ENCODE data around the gene RFWD3. TPM values are rescaled to one million over a fixed set of nuclear protein-coding genes. Genes with fewer than 3 reads are reported as not detected.
"Not testable (repeated sequence)": the region's sequence is repeated elsewhere in the genome, so short reads cannot be mapped to it uniquely, and the experiment has no call there.

The RFWD3 gene
- polyA plus RNA-seq, 5 donors: 19.2 to 27.4 (median 24.5) TPM

DNA sequence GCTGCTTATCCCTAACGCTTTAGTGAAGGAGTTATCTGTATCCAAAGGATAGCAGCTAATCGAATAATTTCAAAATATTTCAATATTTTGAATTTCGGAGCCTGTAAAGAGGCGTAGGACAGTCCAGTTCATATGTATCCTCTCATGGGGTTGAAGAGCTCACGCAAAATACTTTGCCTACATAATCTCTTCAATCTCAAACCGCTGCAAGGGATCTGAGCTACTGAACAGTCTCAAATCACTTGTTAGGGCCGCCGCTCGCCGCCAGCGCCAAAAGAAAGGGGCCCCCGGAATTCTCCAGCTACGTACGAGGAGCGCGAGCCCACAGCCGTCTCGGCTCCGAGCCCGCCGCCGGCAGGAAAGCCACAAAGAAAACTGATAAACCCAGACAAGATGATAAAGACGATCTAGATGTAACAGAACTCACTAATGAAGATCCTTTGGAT, 601 bp upstream of the RFWD3 start:
- DNase-seq: peak in 1 of 2 donors; percentile 23

DNA sequence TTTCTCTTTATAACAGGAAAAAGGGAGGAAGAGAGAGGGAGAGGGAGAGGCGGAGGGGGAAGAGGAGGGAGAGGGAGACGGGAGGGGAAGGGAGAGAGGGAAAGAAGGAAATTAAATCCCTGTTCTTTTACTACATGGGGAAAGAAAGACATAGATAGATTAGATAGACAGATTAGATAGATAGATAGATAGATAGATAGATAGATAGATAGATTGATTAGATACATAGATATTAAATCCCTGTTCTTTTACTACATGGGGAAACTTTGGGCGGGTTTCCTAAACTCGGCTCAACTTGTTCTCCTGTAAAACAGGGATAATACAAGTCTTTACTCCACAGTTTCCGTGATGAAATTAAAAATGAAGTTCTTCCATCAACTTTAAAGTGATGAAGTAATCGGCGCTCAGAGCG, 661 bp downstream of the RFWD3 start:
- no peak for DNase-seq

DNA sequence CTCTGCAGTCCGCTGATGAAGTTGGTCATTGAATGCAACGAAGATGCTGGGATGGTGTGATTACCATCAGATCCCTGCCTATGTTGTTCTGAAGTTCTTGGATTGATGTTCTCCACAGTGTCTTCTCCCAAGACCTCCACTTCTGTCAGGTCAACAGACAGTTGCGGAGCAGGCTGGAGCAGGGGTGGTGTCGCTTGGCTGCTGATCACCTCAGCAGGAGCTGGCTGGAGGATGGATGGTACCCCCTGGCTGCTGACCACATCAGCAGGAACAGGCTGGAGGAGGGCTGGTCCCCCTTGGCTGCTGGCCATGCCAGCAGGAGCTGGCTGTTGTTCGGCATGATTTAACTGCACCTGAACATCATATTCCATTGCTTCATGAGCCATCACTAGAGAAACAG, 5.6 kb downstream of the RFWD3 start:
- no peak for DNase-seq

DNA sequence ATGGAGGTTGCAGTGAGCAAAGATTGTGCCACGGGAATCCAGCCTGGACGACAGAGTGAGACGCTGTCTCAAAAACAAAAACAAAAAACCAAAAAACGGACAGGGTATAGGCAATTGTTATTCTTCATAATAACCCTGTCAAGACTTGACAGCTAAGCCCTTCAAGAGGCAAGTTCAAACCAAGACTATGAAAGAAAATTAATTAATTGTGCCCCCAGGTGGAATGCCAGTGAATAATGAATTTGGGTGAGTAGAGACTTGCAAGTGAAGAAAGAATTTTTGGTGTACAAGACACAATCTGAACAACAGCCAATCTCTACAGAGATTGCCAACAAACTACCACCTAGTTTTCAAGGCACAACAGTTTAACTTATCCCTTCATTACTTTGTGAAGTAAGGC, 6.3 kb downstream of the RFWD3 start:
- DNase-seq: no peak

DNA sequence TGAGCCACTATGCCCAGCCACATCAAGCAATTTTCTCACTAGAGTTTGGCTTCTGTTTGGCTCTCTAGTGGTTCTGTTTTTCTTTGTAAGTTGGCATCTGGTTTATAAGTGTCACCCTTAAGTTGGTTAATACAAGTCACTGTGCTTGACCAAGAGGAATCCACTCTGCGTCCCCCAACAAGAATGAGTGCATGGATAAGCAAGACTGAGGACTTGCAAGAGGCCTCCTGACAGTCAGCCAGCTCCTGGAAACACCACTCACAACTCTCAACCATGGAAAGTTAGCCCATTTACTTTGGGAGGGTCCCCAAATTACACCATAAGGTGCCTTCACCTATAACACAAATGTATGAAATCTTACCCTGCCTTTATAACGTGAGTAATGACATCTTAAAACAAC, 7.6 kb downstream of the RFWD3 start:
- DNase-seq: no peak

DNA sequence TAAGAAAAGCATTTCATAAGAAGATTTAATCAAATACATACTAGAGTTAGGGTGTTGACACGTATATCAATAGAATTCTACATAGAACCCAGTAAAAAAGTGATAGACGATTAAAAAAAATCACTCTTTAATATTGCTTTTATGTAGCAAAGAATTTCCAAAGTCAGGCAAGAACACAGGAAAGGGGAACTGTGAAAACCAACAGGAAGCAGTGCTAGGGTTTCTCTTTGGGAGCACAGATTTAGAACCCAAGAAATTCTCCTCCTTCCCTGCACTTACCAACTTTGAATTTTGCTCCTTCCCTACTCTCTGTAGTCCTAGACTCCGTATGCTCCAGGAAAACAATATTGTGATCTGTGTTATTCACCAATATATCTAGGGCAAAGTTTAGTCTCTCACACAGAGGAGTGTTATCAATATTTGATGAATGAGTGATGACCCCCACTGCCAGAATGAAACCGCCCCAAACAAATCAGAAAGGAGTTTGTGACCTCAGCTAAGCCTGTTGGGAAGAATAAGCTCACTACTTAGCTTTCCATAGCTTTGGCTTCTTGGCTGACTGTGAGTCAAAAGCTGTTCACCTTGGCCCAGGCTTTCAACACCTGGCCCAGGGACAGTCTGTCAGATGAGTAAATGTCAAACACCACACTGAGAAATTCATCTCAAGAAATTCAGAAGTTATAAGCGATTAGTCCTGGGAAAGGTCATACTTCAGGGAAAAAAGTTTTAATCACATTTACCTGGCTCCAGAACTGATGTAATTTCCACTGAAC, 8.6 kb downstream of the RFWD3 start:
- DNase-seq: no peak

DNA sequence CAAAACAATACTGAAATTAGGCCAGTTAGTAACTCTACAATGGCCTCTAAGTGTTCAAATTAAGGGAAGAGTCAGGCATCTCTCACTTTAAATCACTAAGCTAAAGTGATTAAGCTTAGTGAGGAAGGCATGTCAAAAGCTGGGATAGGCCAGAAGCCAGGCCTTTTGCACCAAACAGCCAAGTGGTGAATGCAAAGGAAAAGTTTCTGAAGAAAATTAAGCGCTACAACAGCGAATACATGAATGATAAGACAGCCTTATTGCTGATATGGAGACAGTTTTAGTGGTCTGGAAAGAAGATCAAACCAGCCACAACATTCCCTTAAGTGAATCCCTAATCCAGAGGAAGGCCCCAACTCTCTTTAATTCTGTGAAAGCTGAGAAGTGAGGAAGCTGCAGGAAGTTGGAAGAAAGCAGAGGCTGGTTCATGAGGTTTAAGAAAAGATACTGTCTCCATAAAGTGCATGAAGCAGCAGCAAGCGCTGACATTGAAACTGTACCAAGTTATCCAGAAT, 12.1 kb downstream of the RFWD3 start:
- no peak for DNase-seq

DNA sequence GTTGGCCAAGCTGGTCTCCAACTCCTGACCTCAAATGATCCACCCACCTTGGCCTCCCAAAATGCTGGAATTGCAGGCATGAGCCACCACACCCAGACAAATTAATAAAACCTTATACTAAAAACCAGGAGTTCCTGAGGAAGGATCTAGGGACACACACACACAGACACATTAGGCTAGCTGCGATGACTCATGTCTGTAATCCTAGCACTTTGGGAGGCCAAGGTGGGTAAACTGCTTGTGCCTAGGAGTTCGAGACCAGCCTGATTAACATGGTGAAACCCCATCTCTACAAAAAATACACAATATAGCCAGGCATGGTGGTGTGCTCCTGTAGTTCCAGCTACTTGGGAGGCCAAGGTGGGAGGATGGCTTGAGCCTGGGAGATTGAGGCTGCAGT, 13.8 kb downstream of the RFWD3 start:
- DNase-seq: not testable (repeated sequence)

DNA sequence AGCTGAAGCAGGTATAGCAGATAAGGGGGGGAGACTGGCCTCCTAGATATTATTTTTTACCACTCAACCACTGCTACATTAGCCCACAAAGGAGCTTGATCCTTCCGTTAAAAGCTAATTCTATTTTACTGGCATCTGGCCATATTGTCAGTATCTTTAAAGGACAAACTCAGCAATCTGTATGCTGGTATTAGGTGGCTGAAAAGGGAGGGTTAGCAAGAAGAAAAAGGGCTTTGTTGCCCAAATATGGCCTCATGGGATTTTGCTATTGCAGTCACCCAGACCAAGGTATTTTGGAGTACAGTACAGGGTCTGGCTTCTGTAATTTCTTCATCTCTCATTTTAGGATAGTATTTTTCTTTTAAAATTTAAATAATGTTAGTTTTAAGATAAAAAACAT, 14.4 kb downstream of the RFWD3 start:
- no peak for DNase-seq

DNA sequence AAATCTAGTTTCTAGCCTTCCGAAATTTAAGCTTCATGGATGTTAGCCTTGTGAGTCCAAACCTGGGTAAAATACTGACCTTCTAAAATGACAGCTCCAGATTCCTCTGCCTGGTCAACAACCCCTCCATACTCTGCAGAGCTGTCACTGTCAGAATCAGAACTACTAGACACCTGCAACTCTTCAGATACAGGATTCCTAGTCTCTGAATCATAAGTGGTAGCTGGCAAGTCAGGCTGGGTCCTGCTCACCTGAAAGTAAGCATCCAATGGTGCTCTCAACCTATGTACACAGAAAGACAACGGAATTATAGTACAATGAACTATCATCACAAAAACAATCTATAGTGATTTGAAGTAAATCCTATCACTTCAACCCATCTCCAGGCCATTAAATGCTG, 14.8 kb downstream of the RFWD3 start:
- no peak for DNase-seq

DNA sequence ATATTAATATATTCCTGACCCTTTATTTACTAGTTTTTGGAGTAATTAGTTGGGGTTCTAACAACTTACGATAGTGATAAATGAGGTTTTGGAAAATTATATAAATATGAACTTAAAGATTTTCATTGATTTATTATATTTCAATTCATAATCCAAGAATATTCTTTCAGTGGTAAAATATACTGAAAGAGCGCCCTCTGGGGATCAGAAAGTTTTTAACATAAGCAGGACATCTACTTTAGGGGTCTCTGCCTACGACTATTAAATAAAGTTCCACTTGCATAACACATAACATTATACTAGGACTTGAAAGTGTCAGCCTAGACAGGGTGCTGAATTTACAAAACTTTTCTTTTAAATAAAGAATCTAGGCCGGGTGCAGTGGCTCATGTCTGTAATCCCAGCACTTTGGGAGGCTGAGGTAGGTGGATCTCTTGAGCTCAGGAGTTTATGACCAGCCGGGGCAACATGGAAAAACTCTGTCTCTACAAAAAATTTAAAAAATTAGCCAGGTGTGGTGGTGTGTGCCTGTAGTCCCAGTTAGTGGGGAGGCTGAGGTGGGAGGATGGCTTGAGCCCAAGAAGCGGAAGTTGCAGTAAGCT, 15.6 kb downstream of the RFWD3 start:
- DNase-seq: no peak

DNA sequence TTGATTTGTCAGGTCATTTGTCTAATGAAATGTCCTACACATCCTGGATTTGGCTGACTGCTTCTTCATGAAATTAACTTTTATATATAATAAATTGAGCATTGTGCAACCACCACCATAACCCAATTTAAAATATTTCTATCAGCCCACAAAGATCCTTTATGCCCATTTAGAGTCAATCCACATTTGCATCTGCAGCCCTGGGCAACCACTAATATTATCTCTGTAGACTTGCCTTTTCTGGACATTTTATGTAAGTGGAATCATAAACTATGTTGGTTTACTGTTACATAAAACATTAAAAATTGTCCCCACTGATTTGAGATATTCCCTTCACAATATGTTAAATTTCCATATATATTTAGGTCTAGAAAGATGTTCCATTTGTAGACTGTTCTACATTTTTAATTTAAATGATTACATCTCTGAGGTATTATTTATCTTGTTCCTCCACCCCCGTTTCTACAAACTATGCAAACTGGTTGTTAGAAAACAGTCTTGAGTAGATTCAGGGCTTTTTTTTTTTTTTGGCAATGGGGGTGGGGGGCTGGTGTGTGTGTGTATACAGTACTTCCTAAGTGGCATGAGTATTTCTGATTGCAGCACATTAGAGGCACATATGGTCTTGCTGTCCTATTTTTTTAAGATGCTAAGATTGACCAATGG, 16.7 kb downstream of the RFWD3 start:
- DNase-seq: no peak

DNA sequence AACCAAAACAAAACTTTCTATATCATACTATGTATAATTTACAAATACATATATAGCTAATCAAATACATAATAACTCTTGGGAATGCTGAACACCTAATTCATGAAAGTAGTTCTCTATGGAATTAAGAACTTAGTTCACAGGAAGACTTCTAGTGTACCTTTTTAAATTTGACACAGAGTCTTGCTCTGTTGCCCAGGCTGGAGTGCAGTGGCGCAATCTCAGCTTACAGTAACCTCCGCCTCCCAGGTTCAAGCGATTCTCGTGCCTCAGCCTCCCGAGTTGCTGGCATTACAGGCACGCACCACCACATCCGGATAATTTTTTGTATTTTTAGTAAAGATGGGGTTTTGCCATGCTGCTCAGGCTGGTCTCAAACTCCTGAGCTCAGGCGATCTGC, 24.7 kb downstream of the RFWD3 start:
- DNase-seq: no peak

DNA sequence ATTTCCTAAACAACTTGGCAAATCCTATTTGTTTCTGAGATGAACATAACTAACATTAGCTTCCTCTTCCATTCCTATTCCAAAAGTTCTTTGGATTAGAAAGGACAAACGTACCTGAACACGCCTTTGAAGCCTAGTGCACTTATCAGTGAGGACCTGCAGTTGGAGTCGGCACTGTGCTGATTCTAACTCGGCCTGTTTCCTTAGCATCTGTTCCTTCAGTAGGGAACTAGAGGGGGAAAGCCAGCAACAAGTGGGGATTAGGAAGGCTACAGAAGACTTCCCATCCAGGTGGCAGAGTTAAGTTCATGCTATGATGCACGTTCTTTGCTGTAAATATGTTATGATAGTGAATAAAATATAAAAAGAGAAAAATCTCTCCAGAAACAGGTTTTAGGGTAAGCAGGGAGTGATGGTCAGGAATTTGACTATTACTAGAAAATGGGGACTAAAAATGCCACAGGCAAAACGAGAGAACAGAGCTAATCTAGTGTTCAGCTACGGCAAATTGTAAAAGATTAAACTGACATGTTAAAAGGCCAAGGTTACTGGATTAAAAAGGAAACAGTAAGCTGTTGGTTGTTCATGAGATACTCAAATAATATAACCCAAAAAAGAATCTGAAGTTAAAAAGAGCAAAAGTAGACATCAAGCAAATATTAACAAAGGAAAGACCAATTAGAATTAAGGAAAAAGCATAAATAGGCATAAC, 28.8 kb downstream of the RFWD3 start:
- DNase-seq: no peak

DNA sequence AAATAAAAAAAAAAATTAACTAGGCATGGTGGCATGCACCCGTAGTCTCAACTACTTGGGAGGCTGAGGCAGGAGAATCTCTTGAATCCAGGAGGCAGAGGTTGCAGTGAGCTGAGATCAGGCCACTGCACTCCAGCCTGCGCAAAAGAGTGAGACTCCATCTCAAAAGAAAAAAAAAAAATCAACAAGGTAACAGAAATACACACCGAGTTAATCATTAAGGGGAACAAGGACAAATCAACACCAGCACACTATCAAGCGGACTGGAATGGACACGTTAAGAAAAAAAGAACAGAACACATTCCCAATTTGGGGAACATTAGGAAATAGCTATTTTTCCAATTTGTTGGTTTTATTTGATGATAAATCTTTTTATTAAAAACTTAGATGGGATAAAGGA, 31.4 kb downstream of the RFWD3 start:
- DNase-seq: no peak

DNA sequence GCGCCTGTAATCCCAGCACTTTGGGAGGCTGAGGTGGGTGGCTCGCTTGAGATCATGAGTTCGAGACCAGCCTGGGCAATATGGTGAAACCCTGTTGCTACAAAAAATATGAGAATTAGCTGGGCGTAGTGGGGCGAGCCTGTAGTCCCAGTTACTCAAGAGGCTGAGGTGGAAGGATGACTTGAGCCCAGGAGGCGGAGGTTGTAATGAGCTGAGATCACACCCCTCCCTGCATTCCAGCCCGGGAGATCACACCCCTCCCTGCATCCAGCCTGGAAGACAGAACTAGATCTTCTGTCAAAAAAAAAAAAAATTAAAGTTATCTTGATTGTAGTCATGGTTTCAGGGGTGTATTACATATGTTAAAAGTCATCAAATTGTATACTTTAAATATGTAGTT, 33.0 kb downstream of the RFWD3 start:
- no peak for DNase-seq

DNA sequence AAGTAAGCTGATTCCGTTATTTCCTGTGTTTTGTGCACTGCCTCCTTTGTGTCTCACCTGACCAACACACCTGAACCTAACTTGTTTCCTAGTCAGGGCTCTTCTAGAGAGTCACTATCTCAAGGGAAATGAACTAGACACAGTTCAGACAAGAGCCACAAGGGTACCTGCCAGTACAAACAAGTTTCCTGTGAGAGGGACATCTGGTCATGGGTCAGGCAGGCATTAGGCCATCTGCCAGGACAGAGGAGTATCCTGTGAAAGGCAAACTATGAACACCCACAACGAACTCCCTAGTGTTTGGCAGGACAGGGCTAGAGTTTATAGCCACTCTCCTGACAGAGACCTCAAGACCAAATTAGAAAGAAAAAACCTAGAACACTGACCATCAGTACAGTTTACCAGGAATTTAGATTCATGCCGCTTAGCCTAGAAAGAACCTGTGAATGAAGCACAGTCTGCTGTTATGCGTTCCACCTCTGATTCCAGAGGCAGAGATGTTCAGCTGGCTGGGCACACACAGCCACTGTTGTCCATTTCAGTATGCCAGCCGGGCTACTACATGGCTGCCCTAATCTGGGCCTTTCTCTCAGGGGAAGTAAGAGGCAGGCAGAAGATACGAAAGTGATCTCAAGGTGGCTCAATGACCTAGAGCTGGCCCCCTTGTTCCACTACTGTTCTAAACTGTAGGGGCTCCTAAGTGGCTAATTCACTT, 39.0 kb downstream of the RFWD3 start:
- DNase-seq: no peak

DNA sequence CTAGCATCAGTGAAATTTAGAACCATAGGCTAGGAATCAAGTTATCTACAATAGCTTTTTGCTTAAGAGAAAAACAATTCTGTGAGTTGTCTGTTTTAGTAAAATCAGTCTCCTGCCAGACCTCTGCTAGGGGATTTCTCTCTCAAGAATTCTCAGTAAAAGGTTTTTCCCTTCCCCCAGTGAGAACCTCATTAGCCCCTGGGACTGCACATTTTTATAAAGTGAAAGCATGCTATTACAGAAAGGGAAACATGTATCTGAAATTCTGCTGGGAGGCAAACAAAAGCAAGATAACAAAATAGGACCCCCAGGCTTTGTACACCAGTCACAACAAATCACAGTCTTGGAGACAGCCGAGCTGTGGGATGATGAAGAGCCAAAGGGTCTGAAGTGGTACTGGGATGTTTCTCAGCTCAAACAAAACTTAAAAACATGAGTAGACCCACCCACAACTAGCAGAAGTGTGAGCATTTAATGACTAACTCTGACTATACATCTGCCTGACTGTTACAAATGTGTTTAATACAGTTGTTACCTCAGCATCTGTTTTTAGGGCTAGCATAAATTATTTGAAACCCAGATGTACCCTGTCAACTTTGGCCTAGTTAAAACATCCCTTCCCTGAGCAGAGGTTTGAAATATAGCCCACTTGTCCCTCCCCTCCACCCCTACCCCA, 39.8 kb downstream of the RFWD3 start:
- no peak for DNase-seq

DNA sequence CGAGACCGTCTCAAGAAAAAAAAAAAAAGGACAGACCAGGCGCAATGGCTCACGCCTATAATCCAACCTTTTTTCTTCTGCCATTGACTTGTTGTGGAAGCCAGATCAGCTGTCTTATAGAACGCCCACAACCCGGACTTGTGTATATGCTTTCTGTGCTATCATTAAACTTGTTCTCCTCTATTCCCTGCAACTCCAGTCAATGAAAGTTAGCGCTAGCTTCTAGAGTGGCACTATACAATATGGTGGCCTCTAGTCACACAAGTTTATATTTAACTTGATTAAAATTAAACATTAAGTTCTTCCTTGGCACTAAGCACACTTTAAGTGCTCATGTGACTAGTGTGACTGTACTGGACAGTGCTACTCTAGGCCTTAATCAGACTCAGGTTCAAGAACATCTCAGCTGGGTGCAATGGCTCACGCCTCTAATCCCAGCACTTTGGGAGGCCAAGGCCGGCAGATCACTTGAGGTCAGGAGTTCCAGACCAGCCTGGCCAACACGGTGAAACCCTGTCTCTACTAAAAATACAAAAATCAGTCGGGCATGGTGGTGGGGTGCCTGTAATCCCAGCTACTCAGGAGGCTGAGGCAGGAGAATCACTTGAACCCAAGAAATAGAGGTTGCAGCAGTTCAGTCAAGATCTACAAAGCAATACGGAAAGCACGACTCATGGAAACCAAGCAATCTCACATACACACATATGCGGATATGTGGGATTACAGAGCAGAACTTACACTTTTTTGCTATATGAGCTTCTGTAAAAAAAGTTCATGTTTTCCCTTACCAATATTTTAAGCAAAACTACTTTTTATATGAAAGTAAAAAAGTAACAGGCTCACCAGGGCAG, 41.0 kb downstream of the RFWD3 start:
- DNase-seq: no peak

DNA sequence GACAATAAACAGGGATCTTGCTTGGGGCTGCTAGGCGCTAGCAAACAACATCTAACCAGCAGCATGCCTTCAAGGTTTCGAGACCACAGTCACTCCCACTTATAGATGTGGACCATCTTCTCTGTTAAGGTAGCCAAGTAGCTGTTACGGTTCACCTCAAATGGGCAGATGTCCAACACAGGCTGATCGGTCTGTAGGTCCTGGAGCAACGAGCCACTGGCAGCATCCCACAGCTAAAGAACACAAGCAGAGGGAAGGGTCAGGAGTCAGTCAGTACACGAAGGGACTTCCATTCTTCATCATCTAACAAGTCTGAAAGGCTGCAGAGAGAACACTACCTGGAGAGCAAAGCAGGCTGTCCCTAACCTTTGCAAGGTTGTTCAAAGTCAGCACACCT, 42.8 kb downstream of the RFWD3 start:
- no peak for DNase-seq

Data from right lung (tissue), 5 donors.